RWPE2 (cell line): ENCODE measurements around the gene PRMT5.
A peak's percentile ranks its signal among the peaks of the same experiment; 100 is the strongest.
"Not testable (repeated sequence)": the region's sequence is repeated elsewhere in the genome, so short reads cannot be mapped to it uniquely, and the experiment has no call there.

Experiments used
- ATAC-seq: fragments of 200-7000 bp; cut with Tn5 transposase; 3 replicates; pipeline ENCODE4 v1.9.1; 2021; ENCODE audit warnings: low read depth
- DNase-seq: peaks from one replicate; pipeline ENCODE4 v3.0.0-alpha.2; 2020; ENCODE audit warnings: low spot score
- H3K27ac ChIP-seq: fragments of 450-650 bp; 2 replicates; pipeline ENCODE4 v1.5.1; 2017; ENCODE audit warnings: mild to moderate bottlenecking; ENCODE audit not compliant: poor library complexity, severe bottlenecking
- H3K27me3 ChIP-seq: fragments of 250-450 bp; sonication (Bioruptor Pico); 2 replicates; pipeline ENCODE4 v1.5.1; 2021; ENCODE audit warnings: mild to moderate bottlenecking, moderate library complexity; ENCODE audit not compliant: insufficient read depth, poor library complexity, severe bottlenecking
- H3K36me3 ChIP-seq: fragments of 250-450 bp; sonication (Bioruptor Pico); 2 replicates; pipeline ENCODE4 v1.5.1; 2020; ENCODE audit warnings: low read depth, mild to moderate bottlenecking, moderate library complexity
- H3K4me1 ChIP-seq: fragments of 250-450 bp; sonication (Bioruptor Pico); 2 replicates; pipeline ENCODE4 v1.5.1; 2021; ENCODE audit warnings: mild to moderate bottlenecking, moderate library complexity; ENCODE audit not compliant: insufficient read depth, poor library complexity, severe bottlenecking
- H3K4me3 ChIP-seq: fragments of 250-450 bp; sonication (Bioruptor Pico); 2 replicates; pipeline ENCODE4 v1.5.1; 2021; ENCODE audit warnings: mild to moderate bottlenecking, moderate library complexity; ENCODE audit not compliant: severe bottlenecking
- H3K9me3 ChIP-seq: fragments of 250-450 bp; sonication (Bioruptor Pico); 2 replicates; pipeline ENCODE4 v1.5.1; 2021; ENCODE audit warnings: mild to moderate bottlenecking, moderate library complexity; ENCODE audit not compliant: severe bottlenecking
- TF ChIP-seq, protein P1 (sequence below): fragments of 450-650 bp; IDR thresholded peaks from one replicate; pipeline ENCODE4 v1.5.1; 2017; ENCODE audit warnings: mild to moderate bottlenecking, moderate library complexity; ENCODE audit not compliant: poor library complexity, severe bottlenecking

PRMT5 gene

DNA sequence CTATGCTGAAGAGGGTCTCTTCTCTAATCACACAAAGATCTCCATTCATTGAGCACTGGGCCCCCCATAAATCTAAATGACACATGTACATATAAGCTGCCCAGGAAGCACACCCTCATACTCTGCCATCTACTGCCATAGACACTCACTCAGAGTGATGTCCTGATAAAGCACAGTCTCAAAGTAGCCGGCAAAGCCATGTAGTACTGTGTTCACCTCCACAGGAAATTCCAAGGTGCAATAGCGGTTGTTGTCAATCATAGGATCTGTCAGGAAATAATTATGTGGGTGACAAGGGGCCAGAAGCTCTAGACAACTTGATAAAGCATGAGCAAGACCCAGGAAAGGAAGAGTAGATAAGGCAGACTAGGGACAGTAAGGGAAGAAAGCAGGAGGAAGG lies 6.9 kb downstream of the PRMT5 start:
- DNase-seq: no peak
- no peak overlapping the region for H3K4me3 ChIP-seq
- no peaks in the 10 kb centered on the region for H3K9me3 ChIP-seq
- H3K27me3 ChIP-seq: no peaks in the 10 kb centered on the region
- peak overlapping the region; percentile 73 for H3K27ac ChIP-seq
- peaks cover 83% of the 10 kb centered on the region for H3K36me3 ChIP-seq
- H3K4me1 ChIP-seq: peaks cover 26% of the 10 kb centered on the region
- TF ChIP-seq, protein P1, sequence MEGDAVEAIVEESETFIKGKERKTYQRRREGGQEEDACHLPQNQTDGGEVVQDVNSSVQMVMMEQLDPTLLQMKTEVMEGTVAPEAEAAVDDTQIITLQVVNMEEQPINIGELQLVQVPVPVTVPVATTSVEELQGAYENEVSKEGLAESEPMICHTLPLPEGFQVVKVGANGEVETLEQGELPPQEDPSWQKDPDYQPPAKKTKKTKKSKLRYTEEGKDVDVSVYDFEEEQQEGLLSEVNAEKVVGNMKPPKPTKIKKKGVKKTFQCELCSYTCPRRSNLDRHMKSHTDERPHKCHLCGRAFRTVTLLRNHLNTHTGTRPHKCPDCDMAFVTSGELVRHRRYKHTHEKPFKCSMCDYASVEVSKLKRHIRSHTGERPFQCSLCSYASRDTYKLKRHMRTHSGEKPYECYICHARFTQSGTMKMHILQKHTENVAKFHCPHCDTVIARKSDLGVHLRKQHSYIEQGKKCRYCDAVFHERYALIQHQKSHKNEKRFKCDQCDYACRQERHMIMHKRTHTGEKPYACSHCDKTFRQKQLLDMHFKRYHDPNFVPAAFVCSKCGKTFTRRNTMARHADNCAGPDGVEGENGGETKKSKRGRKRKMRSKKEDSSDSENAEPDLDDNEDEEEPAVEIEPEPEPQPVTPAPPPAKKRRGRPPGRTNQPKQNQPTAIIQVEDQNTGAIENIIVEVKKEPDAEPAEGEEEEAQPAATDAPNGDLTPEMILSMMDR: no peak
- ATAC-seq: no peak

DNA sequence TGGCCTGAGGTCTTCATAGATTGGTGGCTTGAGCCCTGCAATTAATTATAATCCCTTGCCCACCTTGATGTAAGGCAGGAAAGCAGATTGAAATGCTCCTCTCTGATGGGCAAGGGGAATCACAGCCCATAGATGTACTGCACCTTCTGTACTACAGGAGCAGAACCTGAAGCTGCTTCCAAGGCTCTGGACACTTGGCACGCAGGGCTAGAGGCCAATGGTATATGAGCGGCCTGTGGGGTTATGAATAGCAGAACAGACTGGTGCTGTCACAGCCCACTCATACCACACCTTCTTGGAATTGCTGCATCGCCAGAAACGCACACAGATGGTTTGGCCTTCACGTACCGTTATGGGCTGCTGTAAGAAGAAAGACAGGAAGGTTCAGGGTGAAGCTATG lies 8.5 kb downstream of the PRMT5 start:
- H3K4me3 ChIP-seq: no peak overlapping the region
- peaks cover 78% of the 10 kb centered on the region for H3K36me3 ChIP-seq
- H3K9me3 ChIP-seq: no peaks in the 10 kb centered on the region
- TF ChIP-seq, protein P1: no peak
- peak overlapping the region; percentile 73 for H3K27ac ChIP-seq
- no peaks in the 10 kb centered on the region for H3K27me3 ChIP-seq
- ATAC-seq (no peak), DNase-seq (no peak)
- H3K4me1 ChIP-seq: peaks cover 15% of the 10 kb centered on the region

DNA sequence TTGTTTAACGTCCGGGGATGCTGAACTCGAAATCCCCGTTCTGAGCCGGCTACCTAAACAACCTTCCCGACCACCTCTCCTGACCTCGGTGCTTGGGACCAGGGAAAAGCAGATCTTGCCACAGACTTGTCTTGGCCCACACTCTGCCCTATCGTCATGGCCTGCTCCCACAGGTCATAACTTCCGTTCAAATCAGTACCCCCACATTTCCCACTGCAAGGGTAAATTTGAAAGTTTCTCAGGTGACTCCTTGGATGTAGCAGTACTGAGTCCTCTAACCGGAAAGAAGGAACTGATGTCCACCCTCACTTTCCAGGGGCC lies 9.6 kb downstream of the PRMT5 start:
- peak overlapping the region; percentile 12 for H3K4me3 ChIP-seq
- peaks cover 73% of the 10 kb centered on the region for H3K36me3 ChIP-seq
- no peaks in the 10 kb centered on the region for H3K27me3 ChIP-seq
- ATAC-seq (no peak), DNase-seq (no peak)
- TF ChIP-seq, protein P1: no peak
- H3K9me3 ChIP-seq: no peaks in the 10 kb centered on the region
- peak overlapping the region; percentile 73 for H3K27ac ChIP-seq
- peaks cover 14% of the 10 kb centered on the region for H3K4me1 ChIP-seq

DNA sequence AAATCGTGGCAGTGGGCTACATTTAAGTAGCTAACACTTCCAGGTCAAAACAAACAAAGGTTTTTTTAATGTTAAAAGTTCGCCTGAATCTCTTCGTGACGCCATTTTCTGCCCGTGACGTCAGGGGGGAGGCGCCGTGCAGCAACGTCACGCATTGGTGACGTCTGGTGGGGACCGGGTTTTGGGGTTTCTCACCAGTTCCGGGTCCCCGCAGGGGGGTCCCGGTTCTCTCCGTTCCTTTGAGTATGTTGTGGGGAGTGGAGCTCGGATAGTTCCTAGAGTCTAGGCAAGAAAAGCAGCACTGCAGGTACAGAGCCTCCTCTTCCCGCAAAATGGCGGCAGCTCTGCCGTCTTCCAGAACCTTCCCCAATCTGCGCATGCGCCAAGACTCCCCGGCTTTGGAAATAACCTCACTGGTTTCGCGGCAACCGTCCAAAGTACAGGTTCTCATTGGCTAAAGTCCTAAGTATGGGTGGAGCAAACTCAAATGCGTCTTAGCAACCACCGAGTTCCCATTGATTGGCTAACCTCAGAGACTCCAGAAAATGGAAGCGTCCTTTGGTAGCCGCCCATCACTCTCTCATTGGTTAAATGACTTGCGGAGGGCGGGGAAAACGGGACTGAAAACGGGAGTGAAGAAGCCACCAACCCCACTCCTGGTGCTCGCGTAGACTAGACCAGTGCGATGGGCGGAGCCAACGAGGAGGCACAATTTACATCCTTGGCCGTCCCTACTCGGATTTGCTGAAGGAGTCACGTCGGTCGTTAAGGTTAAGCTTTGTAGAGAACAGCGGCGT lies 10.2 kb downstream of the PRMT5 start, which contains the start of gene RBM23:
TSS of gene RBM23 (minus strand) at position 346 of the 797 bp plus-strand sequence.
- no peaks in the 10 kb centered on the region for H3K27me3 ChIP-seq
- H3K9me3 ChIP-seq: no peaks in the 10 kb centered on the region
- peaks cover 70% of the 10 kb centered on the region for H3K36me3 ChIP-seq
- TF ChIP-seq, protein P1: no peak
- H3K27ac ChIP-seq: peak within 1 kb of the TSS; percentile 73
- peak within 1 kb of the TSS; percentile 66 for H3K4me3 ChIP-seq
- H3K4me1 ChIP-seq: peaks cover 14% of the 10 kb centered on the region
- DNase-seq: peak; percentile 100
- peak; percentile 94 for ATAC-seq

DNA sequence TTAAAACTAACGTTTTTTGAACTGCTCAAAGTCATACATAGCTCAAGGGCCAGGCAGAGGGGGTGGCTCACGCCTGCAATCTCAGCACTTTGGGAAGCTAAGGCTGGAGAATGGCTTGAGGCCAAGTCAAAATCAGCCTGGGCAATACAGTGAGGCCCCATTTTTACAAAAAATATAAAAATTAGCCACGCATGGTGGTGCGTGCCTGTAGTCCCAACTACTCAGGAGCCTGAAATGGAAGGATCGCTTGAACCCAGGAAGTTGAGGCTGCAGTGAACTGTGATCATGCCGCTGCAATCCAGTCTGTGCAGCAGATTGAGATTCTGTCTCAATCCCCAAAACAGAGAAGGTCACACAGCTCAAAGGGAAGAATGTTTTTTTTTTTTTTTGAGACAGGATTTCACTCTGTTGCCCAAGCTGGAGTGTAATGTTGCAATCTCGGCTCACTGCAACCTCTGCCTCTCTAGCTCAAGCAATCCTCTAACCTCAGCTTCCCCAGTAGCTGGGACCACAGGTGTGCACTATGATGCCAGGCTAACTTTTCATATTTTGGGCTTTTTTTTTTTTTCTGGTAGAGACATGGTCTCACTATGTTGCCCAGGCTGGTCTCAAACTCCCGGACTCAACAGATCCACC lies 13.2 kb downstream of the PRMT5 start:
- peaks cover 10% of the 10 kb centered on the region for H3K4me1 ChIP-seq
- no peaks in the 10 kb centered on the region for H3K9me3 ChIP-seq
- TF ChIP-seq, protein P1: no peak
- ATAC-seq: no peak
- H3K4me3 ChIP-seq: no peak overlapping the region
- no peak overlapping the region for H3K27ac ChIP-seq
- no peaks in the 10 kb centered on the region for H3K27me3 ChIP-seq
- peaks cover 57% of the 10 kb centered on the region for H3K36me3 ChIP-seq
- DNase-seq: no peak

DNA sequence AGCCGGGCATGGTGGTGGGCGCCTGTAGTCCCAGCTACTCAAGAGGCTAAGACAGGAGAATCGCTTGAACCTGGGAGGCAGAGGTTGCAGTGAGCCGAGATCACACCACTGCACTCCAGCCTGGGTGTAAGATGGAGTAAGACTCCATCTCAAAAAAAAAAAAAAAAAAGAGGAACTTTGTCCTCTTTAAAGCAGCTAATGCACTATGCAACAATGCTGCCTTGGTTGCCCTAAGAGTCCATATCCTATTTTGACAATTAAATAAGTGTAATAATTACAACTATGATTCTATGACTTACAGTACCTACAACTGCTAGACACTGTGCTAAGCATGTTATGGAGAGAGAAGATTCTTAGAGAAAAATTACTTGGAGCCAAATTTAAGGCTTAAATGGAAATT lies 14.3 kb downstream of the PRMT5 start:
- not testable (repeated sequence) for H3K4me1 ChIP-seq, H3K9me3 ChIP-seq, DNase-seq, H3K27ac ChIP-seq, H3K4me3 ChIP-seq, H3K27me3 ChIP-seq, ATAC-seq
- peaks cover 52% of the 10 kb centered on the region for H3K36me3 ChIP-seq
